GM21717 (cell line): ENCODE data around the gene NLN.
"Not testable (repeated sequence)": the region's sequence is repeated elsewhere in the genome, so short reads cannot be mapped to it uniquely, and the experiment has no call there.

ENCODE experiments used
- ATAC-seq: cut with Tn5 transposase; IDR thresholded peaks from one replicate; pipeline ENCODE4 v1.9.1; 2021; ENCODE audit warnings: mild to moderate bottlenecking, moderate library complexity; ENCODE audit not compliant: unreplicated experiment

NLN gene

DNA sequence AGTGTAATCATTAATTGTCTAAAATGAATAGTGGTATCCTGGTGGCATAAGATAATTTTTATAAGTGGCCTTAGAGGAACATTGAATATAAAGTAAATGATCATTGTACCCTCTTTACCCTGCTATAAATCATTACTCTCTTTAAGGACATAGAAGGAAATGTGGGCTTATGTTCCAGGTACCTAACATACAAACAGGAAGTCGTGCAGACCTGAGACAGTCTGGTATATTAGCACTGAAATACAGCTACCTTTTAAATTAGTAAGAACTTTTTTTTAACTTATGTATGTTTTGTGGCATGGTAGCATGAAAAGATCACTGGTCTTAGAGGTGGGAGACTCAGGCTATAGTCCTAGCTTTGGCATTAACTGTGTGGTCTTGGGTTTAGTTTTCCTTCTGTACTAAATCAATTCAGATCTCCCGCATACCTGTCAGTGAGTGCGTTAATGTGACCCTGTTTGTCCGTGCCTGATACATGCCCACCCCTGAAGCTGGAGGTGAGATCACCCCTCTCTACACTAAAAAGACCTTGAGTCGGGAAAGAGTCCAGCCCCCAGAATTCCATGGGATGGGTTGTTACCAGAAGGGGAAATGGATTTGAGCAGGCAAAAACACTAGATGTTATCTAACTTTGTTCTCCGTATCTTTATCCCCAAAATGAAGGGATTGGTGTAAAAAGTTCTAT lies 145.0 kb downstream of the NLN start:
- ATAC-seq, result no peak

GRCh38 chr5:65867542-65868195 lies 145.7 kb downstream of the NLN start:
- no peak for ATAC-seq

GRCh38 chr5:65868509-65868908 lies 146.5 kb downstream of the NLN start:
- no peak for ATAC-seq

GRCh38 chr5:65871182-65871581 lies 149.2 kb downstream of the NLN start:
- no peak for ATAC-seq

- not testable (repeated sequence) for ATAC-seq
Observed at GRCh38 chr5:65871776-65872175, 149.8 kb downstream of the NLN start.

DNA sequence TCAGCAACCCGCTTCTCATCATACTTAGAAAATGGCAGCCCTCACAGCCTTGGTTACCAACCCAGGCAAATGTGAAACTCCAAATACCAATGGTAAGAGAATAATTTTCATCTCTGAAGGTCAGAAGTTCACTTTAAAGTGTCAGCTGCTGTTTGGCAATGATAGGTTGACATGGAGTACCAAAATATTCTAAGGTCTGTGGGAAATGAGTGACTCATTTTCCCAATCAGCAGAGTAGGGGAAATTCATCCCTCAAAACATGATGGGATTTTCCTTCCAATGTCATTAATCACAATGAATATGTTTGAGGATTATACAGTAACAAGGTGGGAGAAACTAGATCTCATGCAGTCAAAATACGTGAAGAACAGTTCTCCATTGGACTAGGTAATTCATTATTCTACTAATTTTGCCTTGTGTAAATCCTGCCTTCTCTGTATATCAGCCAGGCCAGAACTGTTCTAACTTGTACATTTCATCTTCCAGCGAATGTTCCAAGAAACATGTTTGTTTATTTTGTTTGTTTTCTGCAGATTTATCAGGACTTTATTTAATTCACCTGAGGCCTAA lies 151.3 kb downstream of the NLN start:
- no peak for ATAC-seq

- ATAC-seq, result no peak
Observed at GRCh38 chr5:65874241-65874640, 152.2 kb downstream of the NLN start.

- ATAC-seq, result no peak
Observed at GRCh38 chr5:65876496-65876895, 154.5 kb downstream of the NLN start.

DNA sequence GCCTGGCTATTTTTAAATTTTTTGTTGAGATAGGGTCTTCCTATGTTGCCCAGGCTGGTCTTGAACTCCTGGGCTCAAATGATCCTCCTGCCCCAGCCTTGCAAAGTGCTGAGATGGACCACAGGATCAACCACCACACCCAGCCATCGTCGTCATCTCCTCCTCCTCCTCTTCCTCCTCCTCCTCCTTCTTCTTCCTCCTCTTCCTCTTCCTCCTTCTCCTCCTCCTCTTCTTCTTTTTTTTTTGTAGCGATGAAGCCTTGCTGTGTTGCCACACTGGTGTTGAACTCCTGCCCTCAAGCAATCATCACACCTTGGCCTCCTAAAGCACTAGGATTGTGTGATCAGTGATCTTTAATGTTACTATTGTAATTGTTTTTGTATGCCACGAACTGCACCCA lies 155.0 kb downstream of the NLN start:
- ATAC-seq, result no peak
